ENCODE measurements around the gene ADPRHL1.
A peak's percentile ranks its signal among the peaks of the same experiment; 100 is the strongest.

The ADPRHL1 gene

GRCh38 chr13:113420833-113421600 is 32.3 kb downstream of the ADPRHL1 start:
- DNase-seq (ENCODE audit: low read depth), result no peak
- TF ChIP-seq MYC (IDR thresholded peaks at IDR 0.05; ENCODE audit: low read depth, low read length) (no peak), CTCF (IDR thresholded peaks at IDR 0.05; ENCODE audit: low read depth, low read length) (no peak), MAX (IDR thresholded peaks at IDR 0.05; ENCODE audit: low read depth, low read length) (no peak), POLR2A (IDR thresholded peaks at IDR 0.05; ENCODE audit: extremely low read depth, insufficient read length) (no peak)
- H3K4me3 ChIP-seq (ENCODE audit: low read depth, low read length), result no peak overlapping the region

GRCh38 chr13:113420232-113420631 is 33.1 kb downstream of the ADPRHL1 start:
- no peak for TF ChIP-seq CTCF (IDR thresholded peaks at IDR 0.05; ENCODE audit: low read depth, low read length)
- no peak for TF ChIP-seq MAX (IDR thresholded peaks at IDR 0.05; ENCODE audit: low read depth, low read length)
- TF ChIP-seq POLR2A (IDR thresholded peaks at IDR 0.05; ENCODE audit: extremely low read depth, insufficient read length), result no peak
- no peak for TF ChIP-seq MYC (IDR thresholded peaks at IDR 0.05; ENCODE audit: low read depth, low read length)

GRCh38 chr13:113419531-113420193 is 33.6 kb downstream of the ADPRHL1 start:
- no peak for TF ChIP-seq MAX (IDR thresholded peaks at IDR 0.05; ENCODE audit: low read depth, low read length)
- no peak for TF ChIP-seq MYC (IDR thresholded peaks at IDR 0.05; ENCODE audit: low read depth, low read length)
- no peak for TF ChIP-seq CTCF (IDR thresholded peaks at IDR 0.05; ENCODE audit: low read depth, low read length)
- TF ChIP-seq POLR2A (IDR thresholded peaks at IDR 0.05; ENCODE audit: extremely low read depth, insufficient read length), result no peak
- no peak for DNase-seq (ENCODE audit: low read depth)
- H3K4me3 ChIP-seq (ENCODE audit: low read depth, low read length), result no peak overlapping the region

More at GRCh38 chr13:113420232-113420631, 33.1 kb downstream of the ADPRHL1 start:
- H3K4me3 ChIP-seq (ENCODE audit: low read depth, low read length), result no peak overlapping the region
- DNase-seq (ENCODE audit: low read depth), result no peak

- TF ChIP-seq CTCF (IDR thresholded peaks at IDR 0.05; ENCODE audit: low read depth, low read length) (no peak), POLR2A (IDR thresholded peaks at IDR 0.05; ENCODE audit: extremely low read depth, insufficient read length) (no peak), MYC (IDR thresholded peaks at IDR 0.05; ENCODE audit: low read depth, low read length) (no peak), MAX (IDR thresholded peaks at IDR 0.05; ENCODE audit: low read depth, low read length) (no peak)
- H3K4me3 ChIP-seq (ENCODE audit: low read depth, low read length), result no peak overlapping the region
- no peak for DNase-seq (ENCODE audit: low read depth)
Observed at GRCh38 chr13:113418722-113419049, 34.6 kb downstream of the ADPRHL1 start.

GRCh38 chr13:113417836-113418721 is 35.2 kb downstream of the ADPRHL1 start:
- peak; percentile 71 for DNase-seq (ENCODE audit: low read depth)

More at GRCh38 chr13:113417836-113418721, 35.2 kb downstream of the ADPRHL1 start:
- TF ChIP-seq POLR2A (IDR thresholded peaks at IDR 0.05; ENCODE audit: extremely low read depth, insufficient read length), result no peak
- peak; percentile 17; the same call in 1 of the 2 replicates for TF ChIP-seq MAX (IDR thresholded peaks at IDR 0.05; ENCODE audit: low read depth, low read length)
- no peak for TF ChIP-seq CTCF (IDR thresholded peaks at IDR 0.05; ENCODE audit: low read depth, low read length)
- TF ChIP-seq MYC (IDR thresholded peaks at IDR 0.05; ENCODE audit: low read depth, low read length), result no peak
- H3K4me3 ChIP-seq (ENCODE audit: low read depth, low read length), result no peak overlapping the region

All from NB4 (cell line).